Nephron progenitor cell (in vitro differentiated cells): Measurements from ENCODE around the gene ARID3C.

Experiments used
- DNase-seq: peaks from one replicate; pipeline ENCODE4 v3.0.0; 2021
- H3K27ac Mint-ChIP-seq: 2 replicates; pipeline ENCODE4 v1.8.0; 2021; ENCODE audit warnings: mild to moderate bottlenecking, moderate library complexity, mixed read lengths
- H3K27me3 Mint-ChIP-seq: 2 replicates; pipeline ENCODE4 v1.8.0; 2021; ENCODE audit warnings: mild to moderate bottlenecking, low read depth, mixed read lengths; ENCODE audit not compliant: poor library complexity
- H3K36me3 Mint-ChIP-seq: 2 replicates; pipeline ENCODE4 v1.8.0; 2021; ENCODE audit warnings: low read depth, mixed read lengths
- H3K4me1 Mint-ChIP-seq: 2 replicates; pipeline ENCODE4 v1.8.0; 2021; ENCODE audit warnings: mixed read lengths
- H3K4me3 Mint-ChIP-seq: 2 replicates; pipeline ENCODE4 v1.8.0; 2021; ENCODE audit warnings: mild to moderate bottlenecking, moderate library complexity, mixed read lengths
- H3K9me3 Mint-ChIP-seq: 2 replicates; pipeline ENCODE4 v1.8.0; 2021; ENCODE audit warnings: mild to moderate bottlenecking, moderate library complexity, mixed read lengths
- TF ChIP-seq, protein P1 (sequence below): fragments of 200-600 bp; sonication (generic); IDR thresholded peaks from 2 replicates; pipeline ENCODE4 v1.5.0; 2021; ENCODE audit warnings: antibody characterized with exemption

ARID3C gene

DNA sequence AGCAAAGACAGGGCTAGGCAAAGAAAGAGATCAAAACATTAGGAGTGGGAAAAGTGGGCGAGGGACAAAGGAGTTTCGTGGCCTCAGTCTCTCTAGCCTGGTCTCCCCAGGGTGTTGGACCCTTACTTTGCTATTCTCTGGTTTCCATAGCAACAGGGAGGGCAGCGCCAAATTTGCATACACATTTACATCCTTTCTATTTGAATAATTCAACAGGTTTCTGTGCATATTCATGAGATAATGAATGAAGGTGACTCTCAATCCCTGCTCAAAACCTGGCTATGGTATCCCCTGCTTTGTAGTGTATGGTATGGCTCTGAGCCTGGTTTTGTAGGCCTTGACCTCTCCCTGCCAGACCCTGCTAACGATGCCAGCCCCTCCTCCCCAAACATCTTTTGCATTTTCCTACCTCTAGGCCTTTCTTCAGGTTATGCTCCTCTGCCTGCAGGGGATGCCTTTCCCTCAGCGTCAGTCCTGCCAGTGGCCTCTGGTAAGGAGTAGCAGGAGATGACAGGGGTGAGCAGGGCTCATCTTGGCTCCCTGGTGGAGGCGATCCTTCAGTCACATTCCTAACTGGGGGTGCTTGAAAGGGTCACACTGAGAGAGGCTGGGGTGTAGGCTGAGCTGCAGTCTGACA lies 26.8 kb downstream of the ARID3C start:
- Mint-ChIP-seq H3K27ac (peak overlapping the region; percentile 5), H3K9me3 (no peaks in the 10 kb centered on the region), H3K4me1 (peaks cover 30% of the 10 kb centered on the region), H3K27me3 (peaks cover 18% of the 10 kb centered on the region), H3K4me3 (no peak overlapping the region), H3K36me3 (no peaks in the 10 kb centered on the region)
- no peak for DNase-seq
- TF ChIP-seq, protein P1, sequence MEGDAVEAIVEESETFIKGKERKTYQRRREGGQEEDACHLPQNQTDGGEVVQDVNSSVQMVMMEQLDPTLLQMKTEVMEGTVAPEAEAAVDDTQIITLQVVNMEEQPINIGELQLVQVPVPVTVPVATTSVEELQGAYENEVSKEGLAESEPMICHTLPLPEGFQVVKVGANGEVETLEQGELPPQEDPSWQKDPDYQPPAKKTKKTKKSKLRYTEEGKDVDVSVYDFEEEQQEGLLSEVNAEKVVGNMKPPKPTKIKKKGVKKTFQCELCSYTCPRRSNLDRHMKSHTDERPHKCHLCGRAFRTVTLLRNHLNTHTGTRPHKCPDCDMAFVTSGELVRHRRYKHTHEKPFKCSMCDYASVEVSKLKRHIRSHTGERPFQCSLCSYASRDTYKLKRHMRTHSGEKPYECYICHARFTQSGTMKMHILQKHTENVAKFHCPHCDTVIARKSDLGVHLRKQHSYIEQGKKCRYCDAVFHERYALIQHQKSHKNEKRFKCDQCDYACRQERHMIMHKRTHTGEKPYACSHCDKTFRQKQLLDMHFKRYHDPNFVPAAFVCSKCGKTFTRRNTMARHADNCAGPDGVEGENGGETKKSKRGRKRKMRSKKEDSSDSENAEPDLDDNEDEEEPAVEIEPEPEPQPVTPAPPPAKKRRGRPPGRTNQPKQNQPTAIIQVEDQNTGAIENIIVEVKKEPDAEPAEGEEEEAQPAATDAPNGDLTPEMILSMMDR = no peak

DNA sequence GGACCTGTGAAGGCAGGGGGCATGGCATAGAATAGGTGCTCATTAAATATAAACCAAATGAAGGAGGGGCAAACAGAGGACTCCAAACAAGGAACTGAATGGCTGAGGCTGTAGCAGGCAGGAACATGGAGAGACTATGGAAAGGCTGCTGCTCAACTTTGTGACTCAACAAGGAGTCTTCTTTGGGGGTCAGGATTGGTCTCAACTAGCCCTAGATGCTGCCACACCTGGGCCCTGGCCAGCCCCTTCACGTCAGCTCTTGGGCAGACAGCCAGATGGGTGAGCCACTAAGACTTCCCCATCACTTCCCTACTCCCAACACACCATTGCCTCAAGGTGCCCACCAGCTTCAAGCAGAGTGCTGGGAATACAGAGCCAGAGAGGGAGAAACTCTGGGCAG lies 28.0 kb downstream of the ARID3C start:
- Mint-ChIP-seq H3K27me3 (peaks cover 23% of the 10 kb centered on the region), H3K36me3 (no peaks in the 10 kb centered on the region), H3K4me1 (peaks cover 39% of the 10 kb centered on the region), H3K4me3 (no peak overlapping the region), H3K27ac (no peak overlapping the region), H3K9me3 (no peaks in the 10 kb centered on the region)
- no peak for DNase-seq
- TF ChIP-seq, protein P1 = no peak

DNA sequence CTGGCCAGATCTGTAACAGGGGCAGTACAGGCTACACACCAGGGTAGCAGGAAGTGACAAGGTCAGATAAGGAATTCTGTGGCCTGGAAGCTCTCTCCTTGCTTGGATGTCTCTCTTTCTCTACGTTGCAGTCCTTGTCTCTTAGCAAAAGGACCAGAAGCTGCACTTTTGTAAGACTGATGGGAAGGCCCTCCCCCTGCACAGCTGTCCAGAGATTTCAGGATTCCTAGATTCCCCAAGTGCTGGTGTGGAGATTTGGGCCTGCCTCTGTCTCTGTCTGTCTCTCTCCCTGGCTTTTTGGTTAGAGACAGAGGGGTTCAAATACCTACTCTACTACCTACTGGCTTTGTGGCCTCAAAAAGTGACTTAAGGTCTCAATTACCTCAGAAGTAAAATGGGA lies 29.3 kb downstream of the ARID3C start:
- Mint-ChIP-seq H3K27ac (no peak overlapping the region), H3K9me3 (no peaks in the 10 kb centered on the region), H3K4me1 (peaks cover 50% of the 10 kb centered on the region), H3K4me3 (no peak overlapping the region), H3K27me3 (peaks cover 19% of the 10 kb centered on the region), H3K36me3 (no peaks in the 10 kb centered on the region)
- DNase-seq = no peak
- TF ChIP-seq, protein P1 = no peak

DNA sequence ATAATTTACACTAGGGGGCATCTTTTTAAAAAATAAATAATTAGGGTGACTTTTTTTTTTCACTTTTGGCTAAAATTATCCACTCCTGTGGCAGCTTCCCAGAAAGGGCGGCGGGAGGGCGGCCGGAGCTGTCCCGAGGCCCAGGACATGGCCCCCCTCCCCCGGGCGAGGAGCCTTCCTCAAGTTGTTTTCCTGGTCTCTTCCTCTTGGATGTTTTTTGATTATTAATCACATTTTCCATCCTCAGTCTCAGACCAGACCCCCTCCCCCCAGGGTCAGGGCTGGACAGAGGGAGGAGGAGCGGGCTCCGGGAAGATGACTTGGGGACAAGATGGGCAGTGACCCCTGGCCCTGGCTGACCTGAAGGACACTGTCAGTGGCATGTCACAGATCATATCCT lies 34.7 kb downstream of the ARID3C start:
- Mint-ChIP-seq H3K27ac (no peak overlapping the region), H3K36me3 (no peaks in the 10 kb centered on the region), H3K4me3 (no peak overlapping the region), H3K27me3 (peaks cover 50% of the 10 kb centered on the region), H3K9me3 (no peaks in the 10 kb centered on the region), H3K4me1 (peaks cover 63% of the 10 kb centered on the region)
- no peak for DNase-seq
- TF ChIP-seq, protein P1 = no peak

DNA sequence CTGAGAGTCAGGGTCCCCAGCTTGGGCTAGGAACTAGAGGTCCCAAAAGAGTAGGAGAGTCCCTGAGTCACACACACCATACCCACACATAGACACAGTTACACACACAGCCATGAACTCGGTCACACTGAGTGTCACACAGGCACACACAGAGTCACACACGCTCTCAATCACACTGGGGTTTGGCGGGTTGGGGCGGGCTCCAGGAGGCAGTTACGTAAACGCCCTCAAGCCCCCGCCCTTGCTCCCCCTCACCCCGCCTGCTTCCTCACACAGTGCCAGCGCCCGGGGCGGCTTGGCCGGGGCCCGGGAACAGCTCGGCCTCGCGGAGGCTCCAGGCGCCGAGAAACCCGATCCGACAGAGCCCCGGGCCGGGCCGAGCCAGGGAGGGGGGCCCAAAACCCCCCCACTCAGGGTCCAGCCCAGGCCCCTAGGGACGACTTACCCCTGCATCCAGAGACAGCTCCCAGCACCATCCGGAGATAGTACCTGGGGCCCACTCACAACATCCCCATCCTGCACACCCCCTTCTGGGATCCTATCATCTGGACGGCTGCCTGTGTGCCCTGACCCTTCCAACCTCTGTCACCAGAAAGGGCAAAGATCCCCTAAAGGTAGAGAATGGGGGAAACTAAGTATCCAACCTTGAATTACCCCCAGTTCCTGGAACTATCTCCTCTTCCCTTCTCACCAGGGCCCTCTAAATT lies 35.8 kb downstream of the ARID3C start:
- peaks cover 56% of the 10 kb centered on the region for H3K27me3 Mint-ChIP-seq
- TF ChIP-seq, protein P1 = no peak
- H3K4me1 Mint-ChIP-seq = peaks cover 69% of the 10 kb centered on the region
- no peaks in the 10 kb centered on the region for H3K36me3 Mint-ChIP-seq
- DNase-seq = peak; percentile 74
- no peaks in the 10 kb centered on the region for H3K9me3 Mint-ChIP-seq
- H3K4me3 Mint-ChIP-seq = peak overlapping the region; percentile 63
- no peak overlapping the region for H3K27ac Mint-ChIP-seq
